ENCODE measurements around the gene FOXR1. TPM values are rescaled to one million over a fixed set of nuclear protein-coding genes. Genes with fewer than 3 reads are reported as not detected.
A peak's percentile ranks its signal among the peaks of the same experiment; 100 is the strongest.

FOXR1 gene
- total RNA-seq, 1 donor from 2014 or later, result not detected

- Histone ChIP-seq H3K36me3 (peaks cover 9 to 36% of the 10 kb centered on the region in 2 donors), H3K4me3 (no peak overlapping the region), H3K4me1 (peaks cover 5 to 13% of the 10 kb centered on the region in 2 donors), H3K27ac (peak overlapping the region in 1 of 2 donors; percentile 0), H3K27me3 (no peaks in the 10 kb centered on the region), H3K9me3 (no peaks in the 10 kb centered on the region)
- no peak for TF ChIP-seq CTCF (IDR thresholded peaks at IDR 0.05)
- DNase-seq (ENCODE audit: low spot score in 2 of 2), result no peak
- intact Hi-C loops (cut with DNase I), result no loop called here
Measured at GRCh38 chr11:119026970-119027369, 55.4 kb downstream of the FOXR1 start.

GRCh38 chr11:119027561-119028345 lies 56.2 kb downstream of the FOXR1 start:
- no peak for DNase-seq (ENCODE audit: low spot score in 2 of 2)
- H3K27ac ChIP-seq, result no peak overlapping the region

GRCh38 chr11:119028346-119029068 lies 56.9 kb downstream of the FOXR1 start:
- H3K27ac ChIP-seq, result peak overlapping the region in 1 of 2 donors; percentile 15

More at GRCh38 chr11:119027561-119028345, 56.2 kb downstream of the FOXR1 start:
- TF ChIP-seq CTCF (IDR thresholded peaks at IDR 0.05), result no peak
- Histone ChIP-seq H3K36me3 (peaks cover 4 to 29% of the 10 kb centered on the region in 2 donors), H3K4me1 (peaks cover 5 to 13% of the 10 kb centered on the region in 2 donors), H3K9me3 (no peaks in the 10 kb centered on the region), H3K4me3 (no peak overlapping the region), H3K27me3 (no peaks in the 10 kb centered on the region)
- intact Hi-C loops (cut with DNase I), result no loop called here

GRCh38 chr11:119029069-119029339 lies 57.4 kb downstream of the FOXR1 start:
- no peak for TF ChIP-seq CTCF (IDR thresholded peaks at IDR 0.05)
- Histone ChIP-seq H3K27me3 (no peaks in the 10 kb centered on the region), H3K4me1 (peaks cover 5 to 13% of the 10 kb centered on the region in 2 donors), H3K9me3 (no peaks in the 10 kb centered on the region), H3K4me3 (no peak overlapping the region), H3K27ac (peak overlapping the region in 1 of 2 donors; percentile 15), H3K36me3 (peaks cover 0 to 18% of the 10 kb centered on the region in 2 donors)
- no peak for DNase-seq (ENCODE audit: low spot score in 2 of 2)
- intact Hi-C loops (cut with DNase I), result no loop called here

More at GRCh38 chr11:119028346-119029068, 56.9 kb downstream of the FOXR1 start:
- intact Hi-C loops (cut with DNase I), result no loop called here
- no peaks in the 10 kb centered on the region for H3K27me3 ChIP-seq
- H3K36me3 ChIP-seq, result peaks cover 0 to 22% of the 10 kb centered on the region in 2 donors
- H3K4me1 ChIP-seq, result peaks cover 5 to 13% of the 10 kb centered on the region in 2 donors
- DNase-seq (ENCODE audit: low spot score in 2 of 2), result no peak
- no peak overlapping the region for H3K4me3 ChIP-seq
- TF ChIP-seq CTCF (IDR thresholded peaks at IDR 0.05), result no peak
- no peaks in the 10 kb centered on the region for H3K9me3 ChIP-seq

- no peak for TF ChIP-seq CTCF (IDR thresholded peaks at IDR 0.05)
- DNase-seq (ENCODE audit: low spot score in 2 of 2), result no peak
- Histone ChIP-seq H3K4me3 (peak overlapping the region; percentile 84 to 89), H3K27ac (peak overlapping the region; percentile 61 to 77), H3K27me3 (no peaks in the 10 kb centered on the region), H3K9me3 (no peaks in the 10 kb centered on the region), H3K4me1 (peaks cover 5 to 13% of the 10 kb centered on the region in 2 donors), H3K36me3 (peaks cover 0 to 13% of the 10 kb centered on the region in 2 donors)
- intact Hi-C loops (cut with DNase I), result loop anchor here (1.0 to 2.0 kb wide), 2 partner anchors 11 to 31 kb away; partner anchors contain the start of genes CENATAC, RPS25 and TRAPPC4
Measured at GRCh38 chr11:119029340-119030028, 57.9 kb downstream of the FOXR1 start.
